Middle frontal gyrus (tissue), 1 donor: ENCODE measurements around the gene SHISA9.

ENCODE experiments used
- DNase-seq: peaks from one replicate; pipeline ENCODE4 v3.0.0-alpha.2; 2015; ENCODE audit warnings: low spot score; ENCODE audit errors: extremely low spot score

SHISA9 gene

DNA sequence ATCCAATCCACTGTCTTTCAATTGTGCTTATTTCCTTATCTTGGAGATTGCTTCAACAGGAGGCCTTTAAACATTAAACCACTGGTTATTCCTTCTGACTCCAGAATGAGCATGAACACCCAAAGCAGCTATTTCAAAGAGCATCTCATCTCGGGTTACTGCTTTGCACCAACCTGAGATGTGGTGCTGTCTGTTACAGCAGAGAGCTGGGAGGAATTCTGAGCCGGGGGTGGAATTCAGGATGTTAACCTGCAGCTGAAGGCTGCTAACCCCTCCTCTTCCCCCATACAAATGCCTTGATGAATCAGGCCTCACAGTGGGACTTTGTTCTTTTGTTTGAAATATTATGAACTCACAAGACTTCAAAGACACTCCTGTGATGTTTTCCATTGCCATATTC lies 113.1 kb downstream of the SHISA9 start:
- DNase-seq, result no peak

DNA sequence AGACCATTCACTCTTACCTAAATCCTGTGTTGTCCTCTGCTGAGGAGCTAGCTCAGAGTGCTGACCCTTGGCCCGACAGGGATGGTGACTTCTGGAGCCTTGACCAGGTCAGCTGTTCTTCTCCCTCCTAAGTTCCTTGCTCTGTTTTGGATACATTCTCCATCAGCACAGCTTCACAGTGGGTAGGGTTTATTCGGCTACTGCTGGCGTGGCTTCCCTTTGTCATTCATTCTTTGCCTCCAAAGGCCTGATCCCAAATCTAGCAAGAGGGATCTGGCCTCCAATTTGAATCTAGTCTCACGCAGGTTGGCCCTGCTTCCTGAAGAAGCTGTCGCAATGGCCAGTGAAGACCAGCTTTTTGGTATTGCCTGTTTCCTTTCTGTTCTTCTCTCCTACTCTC lies 116.6 kb downstream of the SHISA9 start:
- DNase-seq, result no peak

- DNase-seq, result no peak
Measured at GRCh38 chr16:13021996-13022395, 120.6 kb downstream of the SHISA9 start.

- DNase-seq, result no peak
Measured at GRCh38 chr16:13029786-13030185, 128.4 kb downstream of the SHISA9 start.

GRCh38 chr16:13030769-13031168 lies 129.4 kb downstream of the SHISA9 start:
- DNase-seq, result no peak

- no peak for DNase-seq
Measured at GRCh38 chr16:13032911-13033310, 131.5 kb downstream of the SHISA9 start.

GRCh38 chr16:13036600-13036999 lies 135.2 kb downstream of the SHISA9 start:
- DNase-seq, result no peak

- DNase-seq, result no peak
Measured at GRCh38 chr16:13038591-13038990, 137.2 kb downstream of the SHISA9 start.

DNA sequence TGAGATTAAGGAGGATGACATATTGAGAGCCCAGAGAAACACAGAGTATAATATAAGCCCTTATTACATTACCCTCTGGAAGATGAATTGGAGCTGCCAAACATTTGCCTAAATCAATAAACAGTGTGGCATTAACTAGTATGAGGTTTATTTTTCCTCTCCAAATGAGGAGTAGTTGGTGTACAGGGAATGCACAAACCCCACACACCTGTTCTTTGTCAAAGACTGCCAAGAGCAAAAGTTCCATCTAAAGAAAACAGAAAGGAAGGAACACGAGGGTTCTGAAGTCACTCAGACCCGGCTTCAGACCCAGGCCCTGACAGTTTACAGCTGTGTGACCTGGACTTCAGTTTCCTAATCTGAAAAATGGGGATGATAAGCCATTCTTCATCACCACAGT lies 138.1 kb downstream of the SHISA9 start:
- no peak for DNase-seq

DNA sequence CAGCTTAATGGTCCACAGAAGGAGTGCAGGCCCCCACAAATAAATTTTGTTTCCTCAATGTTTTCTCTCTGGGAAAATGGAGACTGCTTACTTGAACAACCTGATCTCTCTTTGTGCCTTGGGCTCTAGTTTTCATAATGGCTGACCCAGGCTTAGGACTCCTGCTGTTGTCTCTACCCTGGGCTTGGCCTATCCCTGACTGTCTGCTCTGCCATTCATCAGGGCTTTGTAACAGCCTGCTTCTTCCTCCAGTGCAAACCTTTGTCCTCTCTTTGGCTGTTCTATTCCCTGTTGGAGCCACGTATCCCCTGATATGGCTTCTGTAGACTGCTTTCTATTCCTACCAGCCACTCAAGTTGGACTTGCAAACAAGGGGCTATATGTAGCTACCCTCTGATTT lies 139.8 kb downstream of the SHISA9 start:
- DNase-seq, result no peak

GRCh38 chr16:13041646-13042290 lies 140.4 kb downstream of the SHISA9 start:
- DNase-seq, result no peak

DNA sequence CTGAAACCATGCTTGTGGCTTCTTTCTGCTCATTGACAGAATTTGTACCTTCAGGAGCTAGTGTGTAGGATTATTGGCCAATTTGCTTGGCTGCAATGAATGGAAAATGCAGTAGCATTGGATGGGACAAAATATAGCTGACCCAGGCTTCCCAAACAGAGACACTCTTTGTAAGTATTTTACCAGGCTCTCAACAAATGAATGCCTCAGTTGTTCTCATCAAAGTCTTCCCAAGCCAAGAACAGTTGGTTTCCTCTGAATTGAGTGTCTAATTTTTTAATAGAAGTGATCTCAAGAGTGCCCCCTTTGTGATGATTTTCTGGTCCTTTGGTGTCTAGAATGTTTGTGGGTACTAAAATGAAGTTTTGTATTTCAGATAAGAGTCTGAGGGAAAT lies 140.9 kb downstream of the SHISA9 start:
- DNase-seq, result no peak

GRCh38 chr16:13046061-13046821 lies 144.8 kb downstream of the SHISA9 start:
- no peak for DNase-seq

- DNase-seq, result no peak
Measured at GRCh38 chr16:13047276-13047675, 145.9 kb downstream of the SHISA9 start.

DNA sequence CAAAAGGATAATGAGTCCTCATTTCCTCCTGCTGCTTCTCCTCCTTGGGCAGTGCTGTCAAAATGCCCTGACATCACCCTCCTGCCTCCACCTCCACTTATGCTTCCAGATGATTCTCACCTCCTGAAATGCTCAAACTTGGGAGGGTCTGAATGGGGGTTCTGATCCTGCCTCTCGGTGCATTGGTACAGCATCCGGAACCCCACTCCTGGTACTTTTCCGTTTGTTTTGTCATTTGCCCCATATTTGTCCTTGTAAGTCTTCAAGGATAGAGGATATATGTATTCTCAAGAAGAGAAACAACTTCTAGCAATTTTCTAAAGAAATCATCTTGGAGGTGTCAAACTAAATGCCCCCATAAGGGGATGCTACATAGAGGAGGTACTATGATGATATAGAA lies 148.3 kb downstream of the SHISA9 start:
- no peak for DNase-seq

GRCh38 chr16:13052431-13052830 lies 151.0 kb downstream of the SHISA9 start:
- DNase-seq, result no peak

DNA sequence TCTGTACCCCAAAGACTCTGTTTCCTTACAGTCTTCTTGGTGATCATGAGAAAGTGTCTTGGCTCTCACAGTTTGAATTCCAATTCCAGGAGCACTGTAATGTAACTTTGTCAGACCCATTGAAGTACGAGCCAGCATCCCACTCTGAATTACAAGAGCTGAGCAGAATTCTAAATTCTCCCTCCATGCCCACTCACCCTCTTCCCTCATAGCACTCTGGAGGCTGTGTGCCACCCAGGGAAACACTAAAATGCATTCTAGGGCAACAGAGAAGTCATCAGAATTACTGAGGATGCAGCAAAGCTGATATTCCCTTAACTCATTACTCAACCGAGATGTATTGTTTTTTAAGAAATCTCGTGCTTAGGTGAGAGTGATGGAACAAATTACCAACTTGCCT lies 154.1 kb downstream of the SHISA9 start:
- no peak for DNase-seq

DNA sequence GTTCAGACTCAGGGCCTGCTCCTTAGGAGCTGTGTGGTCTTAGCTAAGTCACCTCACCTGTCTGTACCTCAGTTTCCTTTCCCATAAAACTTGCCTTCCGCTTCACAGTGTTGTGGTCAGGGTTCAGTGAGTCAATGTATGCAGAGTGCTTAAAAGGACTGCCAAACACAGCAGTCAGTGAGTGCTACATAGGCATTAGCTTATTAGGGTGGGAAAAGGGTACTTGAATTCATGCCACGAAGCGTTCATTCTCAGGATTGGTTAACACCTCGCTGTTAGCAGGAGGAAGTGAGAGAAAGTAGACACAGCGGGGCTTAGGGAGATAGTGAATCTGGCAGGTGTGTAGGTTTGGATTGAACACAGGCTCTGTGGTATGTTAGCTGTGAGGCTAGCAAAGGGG lies 155.2 kb downstream of the SHISA9 start:
- DNase-seq, result no peak

GRCh38 chr16:13060932-13061331 lies 159.5 kb downstream of the SHISA9 start:
- DNase-seq, result no peak

DNA sequence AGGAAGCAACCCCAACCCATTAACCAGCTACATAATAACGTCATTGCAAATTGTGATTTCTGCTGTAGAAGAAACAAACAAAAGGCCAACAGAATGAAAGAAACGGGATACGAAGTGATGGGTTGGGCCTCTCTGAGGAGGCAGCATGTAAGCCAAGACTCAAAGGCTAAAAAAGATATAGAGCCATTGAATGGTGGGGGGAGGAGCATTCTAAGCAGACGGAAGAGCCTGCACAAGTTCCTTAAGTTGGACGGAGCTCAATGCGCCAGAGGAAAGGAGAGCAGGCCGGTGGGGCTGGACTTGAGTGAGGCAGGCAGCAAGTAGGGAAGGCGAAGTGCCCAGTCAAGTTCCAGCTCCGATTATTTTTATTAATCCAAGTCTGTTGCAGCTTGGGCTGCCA lies 160.3 kb downstream of the SHISA9 start:
- no peak for DNase-seq

DNA sequence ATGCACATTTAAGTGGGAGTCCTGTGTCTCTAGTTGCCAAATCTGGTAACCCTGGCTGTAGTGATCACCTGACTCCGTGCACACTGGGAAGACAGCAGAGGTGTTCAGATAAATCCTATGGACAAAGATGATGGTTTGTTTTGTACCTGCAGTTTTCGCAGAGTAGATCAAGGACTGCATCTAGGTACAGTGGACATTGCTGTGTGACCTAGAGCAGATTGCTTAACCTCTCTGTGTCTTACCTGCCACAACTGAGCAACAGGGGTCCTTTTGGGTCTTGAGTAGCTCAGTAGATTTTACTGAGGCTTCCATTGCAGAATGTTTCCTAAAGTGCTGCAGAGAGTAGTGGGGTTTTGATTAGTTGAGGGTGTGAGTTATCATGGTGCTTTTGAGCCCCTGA lies 160.8 kb downstream of the SHISA9 start:
- no peak for DNase-seq

DNA sequence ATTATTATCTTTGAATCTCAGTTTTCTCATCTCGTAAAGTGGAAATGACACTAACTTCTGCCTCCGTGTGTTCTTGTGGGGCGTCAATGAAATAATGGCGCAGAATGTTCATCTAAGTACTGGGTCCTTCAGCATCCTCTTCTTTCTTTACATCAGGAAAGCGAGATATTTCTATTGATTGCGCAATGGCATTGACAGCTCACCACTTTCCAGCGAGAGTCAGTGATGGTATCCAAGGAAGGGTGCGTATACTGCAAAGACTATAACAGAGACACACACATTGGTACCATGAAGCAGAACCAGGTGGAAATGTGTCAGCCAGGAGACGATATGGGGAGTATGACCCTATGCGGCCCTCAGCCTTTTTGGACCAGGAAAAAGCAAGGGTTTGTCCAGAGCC lies 162.1 kb downstream of the SHISA9 start:
- DNase-seq, result no peak

DNA sequence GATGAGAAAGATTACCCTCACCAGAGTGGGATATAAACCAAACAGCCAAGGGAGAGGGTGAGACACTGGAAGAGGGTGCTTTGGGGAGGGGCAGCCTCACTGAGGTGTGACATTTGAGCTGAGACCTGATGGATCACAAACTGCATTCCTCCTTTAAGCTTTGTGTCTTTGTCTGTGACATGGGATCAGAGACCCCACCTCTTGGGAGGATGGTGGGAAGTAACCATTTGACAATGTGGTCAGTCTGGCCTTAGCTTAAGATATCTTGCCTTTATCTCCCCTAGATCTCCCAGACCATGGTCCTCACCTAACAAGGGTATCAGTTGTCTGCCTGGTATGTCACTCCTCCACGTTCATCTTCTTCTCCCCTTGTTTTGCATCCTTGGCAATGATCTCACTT lies 163.4 kb downstream of the SHISA9 start:
- no peak for DNase-seq
